Left hindlimb (tissue), 1 donor: ENCODE results near the gene PPP1R9A.

Source experiments
- DNase-seq: peaks from one replicate; pipeline ENCODE4 v3.0.0-alpha.2; 2018

Gene PPP1R9A

GRCh38 chr7:94912085-94912484, 4.7 kb downstream of the PPP1R9A start:
- DNase-seq, result no peak

GRCh38 chr7:94913391-94913790, 6.0 kb downstream of the PPP1R9A start:
- DNase-seq, result no peak

- no peak for DNase-seq
These were observed 14.5 kb downstream of the PPP1R9A start for GRCh38 chr7:94921911-94922310.

- DNase-seq, result no peak
These were observed 15.1 kb downstream of the PPP1R9A start for GRCh38 chr7:94922457-94922856.

GRCh38 chr7:94923412-94923811, 16.0 kb downstream of the PPP1R9A start:
- DNase-seq, result no peak

GRCh38 chr7:94928168-94928707, 20.8 kb downstream of the PPP1R9A start:
- DNase-seq, result no peak

- no peak for DNase-seq
These were observed 26.0 kb downstream of the PPP1R9A start for GRCh38 chr7:94933256-94933990.

GRCh38 chr7:94939395-94939794, 32.0 kb downstream of the PPP1R9A start:
- no peak for DNase-seq

GRCh38 chr7:94940241-94940640, 32.8 kb downstream of the PPP1R9A start:
- DNase-seq, result no peak

GRCh38 chr7:94941844-94942632, 34.6 kb downstream of the PPP1R9A start:
- DNase-seq, result no peak

GRCh38 chr7:94943134-94943533, 35.7 kb downstream of the PPP1R9A start:
- no peak for DNase-seq

GRCh38 chr7:94949532-94949931, 42.1 kb downstream of the PPP1R9A start:
- DNase-seq, result no peak

GRCh38 chr7:94955807-94956206, 48.4 kb downstream of the PPP1R9A start:
- no peak for DNase-seq

GRCh38 chr7:94957061-94957460, 49.7 kb downstream of the PPP1R9A start:
- no peak for DNase-seq

GRCh38 chr7:94962661-94963060, 55.3 kb downstream of the PPP1R9A start:
- DNase-seq, result no peak

GRCh38 chr7:94969434-94970084, 62.2 kb downstream of the PPP1R9A start:
- DNase-seq, result no peak

GRCh38 chr7:94970085-94970576, 62.7 kb downstream of the PPP1R9A start:
- DNase-seq, result no peak

GRCh38 chr7:94971051-94971867, 63.9 kb downstream of the PPP1R9A start:
- no peak for DNase-seq

- no peak for DNase-seq
These were observed 64.9 kb downstream of the PPP1R9A start for GRCh38 chr7:94972296-94972695.

GRCh38 chr7:94973844-94974243, 66.5 kb downstream of the PPP1R9A start:
- no peak for DNase-seq

- no peak for DNase-seq
These were observed 67.0 kb downstream of the PPP1R9A start for GRCh38 chr7:94974423-94974822.

GRCh38 chr7:94975336-94975735, 67.9 kb downstream of the PPP1R9A start:
- no peak for DNase-seq
